K562 (cell line): ENCODE results near the gene C9orf153.

ENCODE experiments used
- PHF21A ChIP-seq: fragments of 450-650 bp; IDR thresholded peaks from 2 replicates; pipeline ENCODE4 v1.6.1; 2017; ENCODE audit warnings: low read depth, borderline replicate concordance
- POLR2AphosphoS5 ChIP-seq: IDR thresholded peaks from 2 replicates; pipeline ENCODE4 v1.6.1; 2011; ENCODE audit warnings: mild to moderate bottlenecking, low read depth, low read length, moderate library complexity; ENCODE audit not compliant: control insufficient read depth, insufficient read depth
- TF ChIP-seq, protein P1 (sequence below), 3 experiments: fragments of 200-800 bp in 1 of 3; fragments of 250-450 bp in 1 of 3; fragments of 450-650 bp in 1 of 3; sonication (Bioruptor Pico) in 1 of 3; sonication (Bioruptor generic) in 1 of 3; formaldehyde crosslinking in 1 of 3; IDR thresholded peaks; 2 replicates each; pipeline versions ENCODE4 v1.6.1 to v1.8.0; 2016 to 2022; ENCODE audit warnings: mild to moderate bottlenecking in 2 of 3, missing genetic modification characterization in 2 of 3, missing compliant biosample characterization in 1 of 3, moderate library complexity in 1 of 3
- TF ChIP-seq, protein P2 (sequence below): fragments of 450-650 bp; formaldehyde crosslinking; IDR thresholded peaks from 2 replicates; pipeline ENCODE4 v1.4.0; 2022; ENCODE audit warnings: missing genetic modification characterization
- TF ChIP-seq, protein P3 (sequence below): sonication (generic); formaldehyde crosslinking; IDR thresholded peaks from 2 replicates; pipeline ENCODE4 v1.8.1; 2023; ENCODE audit warnings: mild to moderate bottlenecking, missing genetic modification reagents, moderate library complexity
- TF ChIP-seq, protein P4 (sequence below): fragments of 450-650 bp; IDR thresholded peaks from 2 replicates; pipeline ENCODE4 v1.6.1; 2018; ENCODE audit not compliant: partially characterized antibody
- TF ChIP-seq, protein P5 (sequence below), 3 experiments: IDR thresholded peaks in 2 of 3; conservative IDR thresholded peaks in 1 of 3; 2 replicates each; pipeline ENCODE4 v1.5.1; 2011 to 2012; ENCODE audit warnings: low read length in 3 of 3, mild to moderate bottlenecking in 3 of 3, control low read depth in 2 of 3, improper control_type of control experiment in 1 of 3, inconsistent platforms in 1 of 3, low read depth in 1 of 3, mixed read lengths in 1 of 3, moderate library complexity in 1 of 3; ENCODE audit not compliant: insufficient read depth in 2 of 3

DNA sequence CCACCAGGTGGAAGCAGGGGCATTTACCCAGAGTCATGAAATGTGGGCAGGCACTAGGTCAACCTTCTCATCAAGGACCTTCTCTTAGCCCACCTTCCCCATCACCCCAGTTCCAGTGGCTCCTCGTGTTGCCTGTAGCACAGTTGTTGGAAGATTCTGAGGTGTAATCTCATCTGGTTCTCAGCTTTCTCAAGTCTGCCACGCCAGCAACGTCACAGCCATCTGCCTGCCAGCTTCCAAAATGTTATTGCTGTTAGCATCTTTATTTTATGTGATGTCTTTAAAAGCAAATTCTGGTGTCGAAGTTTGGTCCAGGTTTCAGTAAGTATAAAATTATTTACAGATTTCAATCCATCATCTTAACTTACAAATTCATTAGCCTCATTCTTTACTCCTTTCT, 10.7 kb downstream of the C9orf153 start:
- no peak for TF ChIP-seq POLR2AphosphoS5
- TF ChIP-seq, protein P1, sequence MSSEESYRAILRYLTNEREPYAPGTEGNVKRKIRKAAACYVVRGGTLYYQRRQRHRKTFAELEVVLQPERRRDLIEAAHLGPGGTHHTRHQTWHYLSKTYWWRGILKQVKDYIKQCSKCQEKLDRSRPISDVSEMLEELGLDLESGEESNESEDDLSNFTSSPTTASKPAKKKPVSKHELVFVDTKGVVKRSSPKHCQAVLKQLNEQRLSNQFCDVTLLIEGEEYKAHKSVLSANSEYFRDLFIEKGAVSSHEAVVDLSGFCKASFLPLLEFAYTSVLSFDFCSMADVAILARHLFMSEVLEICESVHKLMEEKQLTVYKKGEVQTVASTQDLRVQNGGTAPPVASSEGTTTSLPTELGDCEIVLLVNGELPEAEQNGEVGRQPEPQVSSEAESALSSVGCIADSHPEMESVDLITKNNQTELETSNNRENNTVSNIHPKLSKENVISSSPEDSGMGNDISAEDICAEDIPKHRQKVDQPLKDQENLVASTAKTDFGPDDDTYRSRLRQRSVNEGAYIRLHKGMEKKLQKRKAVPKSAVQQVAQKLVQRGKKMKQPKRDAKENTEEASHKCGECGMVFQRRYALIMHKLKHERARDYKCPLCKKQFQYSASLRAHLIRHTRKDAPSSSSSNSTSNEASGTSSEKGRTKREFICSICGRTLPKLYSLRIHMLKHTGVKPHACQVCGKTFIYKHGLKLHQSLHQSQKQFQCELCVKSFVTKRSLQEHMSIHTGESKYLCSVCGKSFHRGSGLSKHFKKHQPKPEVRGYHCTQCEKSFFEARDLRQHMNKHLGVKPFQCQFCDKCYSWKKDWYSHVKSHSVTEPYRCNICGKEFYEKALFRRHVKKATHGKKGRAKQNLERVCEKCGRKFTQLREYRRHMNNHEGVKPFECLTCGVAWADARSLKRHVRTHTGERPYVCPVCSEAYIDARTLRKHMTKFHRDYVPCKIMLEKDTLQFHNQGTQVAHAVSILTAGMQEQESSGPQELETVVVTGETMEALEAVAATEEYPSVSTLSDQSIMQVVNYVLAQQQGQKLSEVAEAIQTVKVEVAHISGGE (CRISPR knock-in tag; IDR thresholded peaks at IDR 0.05) = no peak
- TF ChIP-seq, protein P2, sequence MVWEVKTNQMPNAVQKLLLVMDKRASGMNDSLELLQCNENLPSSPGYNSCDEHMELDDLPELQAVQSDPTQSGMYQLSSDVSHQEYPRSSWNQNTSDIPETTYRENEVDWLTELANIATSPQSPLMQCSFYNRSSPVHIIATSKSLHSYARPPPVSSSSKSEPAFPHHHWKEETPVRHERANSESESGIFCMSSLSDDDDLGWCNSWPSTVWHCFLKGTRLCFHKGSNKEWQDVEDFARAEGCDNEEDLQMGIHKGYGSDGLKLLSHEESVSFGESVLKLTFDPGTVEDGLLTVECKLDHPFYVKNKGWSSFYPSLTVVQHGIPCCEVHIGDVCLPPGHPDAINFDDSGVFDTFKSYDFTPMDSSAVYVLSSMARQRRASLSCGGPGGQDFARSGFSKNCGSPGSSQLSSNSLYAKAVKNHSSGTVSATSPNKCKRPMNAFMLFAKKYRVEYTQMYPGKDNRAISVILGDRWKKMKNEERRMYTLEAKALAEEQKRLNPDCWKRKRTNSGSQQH (CRISPR knock-in tag) = no peak
- TF ChIP-seq PHF21A = no peak
- TF ChIP-seq, protein P3, sequence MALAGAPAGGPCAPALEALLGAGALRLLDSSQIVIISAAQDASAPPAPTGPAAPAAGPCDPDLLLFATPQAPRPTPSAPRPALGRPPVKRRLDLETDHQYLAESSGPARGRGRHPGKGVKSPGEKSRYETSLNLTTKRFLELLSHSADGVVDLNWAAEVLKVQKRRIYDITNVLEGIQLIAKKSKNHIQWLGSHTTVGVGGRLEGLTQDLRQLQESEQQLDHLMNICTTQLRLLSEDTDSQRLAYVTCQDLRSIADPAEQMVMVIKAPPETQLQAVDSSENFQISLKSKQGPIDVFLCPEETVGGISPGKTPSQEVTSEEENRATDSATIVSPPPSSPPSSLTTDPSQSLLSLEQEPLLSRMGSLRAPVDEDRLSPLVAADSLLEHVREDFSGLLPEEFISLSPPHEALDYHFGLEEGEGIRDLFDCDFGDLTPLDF = no peak
- TF ChIP-seq, protein P4, sequence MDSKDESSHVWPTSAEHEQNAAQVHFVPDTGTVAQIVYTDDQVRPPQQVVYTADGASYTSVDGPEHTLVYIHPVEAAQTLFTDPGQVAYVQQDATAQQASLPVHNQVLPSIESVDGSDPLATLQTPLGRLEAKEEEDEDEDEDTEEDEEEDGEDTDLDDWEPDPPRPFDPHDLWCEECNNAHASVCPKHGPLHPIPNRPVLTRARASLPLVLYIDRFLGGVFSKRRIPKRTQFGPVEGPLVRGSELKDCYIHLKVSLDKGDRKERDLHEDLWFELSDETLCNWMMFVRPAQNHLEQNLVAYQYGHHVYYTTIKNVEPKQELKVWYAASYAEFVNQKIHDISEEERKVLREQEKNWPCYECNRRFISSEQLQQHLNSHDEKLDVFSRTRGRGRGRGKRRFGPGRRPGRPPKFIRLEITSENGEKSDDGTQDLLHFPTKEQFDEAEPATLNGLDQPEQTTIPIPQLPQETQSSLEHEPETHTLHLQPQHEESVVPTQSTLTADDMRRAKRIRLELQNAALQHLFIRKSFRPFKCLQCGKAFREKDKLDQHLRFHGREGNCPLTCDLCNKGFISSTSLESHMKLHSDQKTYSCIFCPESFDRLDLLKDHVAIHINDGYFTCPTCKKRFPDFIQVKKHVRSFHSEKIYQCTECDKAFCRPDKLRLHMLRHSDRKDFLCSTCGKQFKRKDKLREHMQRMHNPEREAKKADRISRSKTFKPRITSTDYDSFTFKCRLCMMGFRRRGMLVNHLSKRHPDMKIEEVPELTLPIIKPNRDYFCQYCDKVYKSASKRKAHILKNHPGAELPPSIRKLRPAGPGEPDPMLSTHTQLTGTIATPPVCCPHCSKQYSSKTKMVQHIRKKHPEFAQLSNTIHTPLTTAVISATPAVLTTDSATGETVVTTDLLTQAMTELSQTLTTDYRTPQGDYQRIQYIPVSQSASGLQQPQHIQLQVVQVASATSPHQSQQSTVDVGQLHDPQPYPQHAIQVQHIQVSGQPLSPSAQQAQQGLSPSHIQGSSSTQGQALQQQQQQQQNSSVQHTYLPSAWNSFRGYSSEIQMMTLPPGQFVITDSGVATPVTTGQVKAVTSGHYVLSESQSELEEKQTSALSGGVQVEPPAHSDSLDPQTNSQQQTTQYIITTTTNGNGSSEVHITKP = no peak
- TF ChIP-seq, protein P5, sequence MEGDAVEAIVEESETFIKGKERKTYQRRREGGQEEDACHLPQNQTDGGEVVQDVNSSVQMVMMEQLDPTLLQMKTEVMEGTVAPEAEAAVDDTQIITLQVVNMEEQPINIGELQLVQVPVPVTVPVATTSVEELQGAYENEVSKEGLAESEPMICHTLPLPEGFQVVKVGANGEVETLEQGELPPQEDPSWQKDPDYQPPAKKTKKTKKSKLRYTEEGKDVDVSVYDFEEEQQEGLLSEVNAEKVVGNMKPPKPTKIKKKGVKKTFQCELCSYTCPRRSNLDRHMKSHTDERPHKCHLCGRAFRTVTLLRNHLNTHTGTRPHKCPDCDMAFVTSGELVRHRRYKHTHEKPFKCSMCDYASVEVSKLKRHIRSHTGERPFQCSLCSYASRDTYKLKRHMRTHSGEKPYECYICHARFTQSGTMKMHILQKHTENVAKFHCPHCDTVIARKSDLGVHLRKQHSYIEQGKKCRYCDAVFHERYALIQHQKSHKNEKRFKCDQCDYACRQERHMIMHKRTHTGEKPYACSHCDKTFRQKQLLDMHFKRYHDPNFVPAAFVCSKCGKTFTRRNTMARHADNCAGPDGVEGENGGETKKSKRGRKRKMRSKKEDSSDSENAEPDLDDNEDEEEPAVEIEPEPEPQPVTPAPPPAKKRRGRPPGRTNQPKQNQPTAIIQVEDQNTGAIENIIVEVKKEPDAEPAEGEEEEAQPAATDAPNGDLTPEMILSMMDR (IDR thresholded peaks at IDR 0.05 in 2 of 3, conservative IDR thresholded peaks at IDR 0.05 in 1 of 3; ENCODE audit: insufficient read depth in 2 of 3, low read depth in 1 of 3, low read length in 3 of 3) = no peak
